Measurements from ENCODE around the gene MATN4.
"Not testable (repeated sequence)": the region's sequence is repeated elsewhere in the genome, so short reads cannot be mapped to it uniquely, and the experiment has no call there.

Gene MATN4

DNA sequence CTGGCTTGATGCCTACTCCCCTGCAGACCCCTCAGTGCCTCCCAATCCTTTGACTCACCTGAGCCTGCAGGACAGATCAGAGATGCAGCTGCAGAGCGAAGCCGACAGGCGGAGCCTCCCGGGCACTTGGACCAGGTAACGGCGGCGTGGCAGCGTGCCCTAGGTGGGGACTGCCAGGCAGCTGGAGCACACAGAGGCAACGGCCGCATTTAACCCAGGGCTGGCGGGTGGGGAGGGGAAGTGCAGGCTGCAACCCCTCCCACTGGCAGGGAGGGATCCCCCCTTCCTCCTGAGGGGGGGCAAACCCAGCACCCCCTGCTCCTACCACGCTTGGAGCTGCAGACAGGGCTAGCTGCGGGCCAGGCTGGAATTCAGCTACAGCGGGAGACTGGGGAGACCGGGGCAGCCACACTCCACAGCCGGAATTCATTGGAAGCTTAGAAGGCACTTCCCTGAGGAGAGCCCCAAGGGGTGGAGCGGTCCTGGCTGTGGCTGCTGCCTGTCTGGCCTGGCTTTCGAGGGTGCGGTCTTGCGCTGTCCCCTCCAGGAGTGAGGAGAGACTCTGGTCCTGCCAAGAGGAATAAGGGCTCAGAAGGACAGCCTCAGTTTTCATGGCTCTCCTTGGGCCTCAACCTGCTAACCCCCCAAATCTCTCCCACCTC lies at the start of gene MATN4:
MATN4 (minus strand) TSS at position 183 of the 662 bp plus-strand sequence. CDS start 2,717 bp downstream, outside the sequence.
- no peak for DNase-seq

DNA sequence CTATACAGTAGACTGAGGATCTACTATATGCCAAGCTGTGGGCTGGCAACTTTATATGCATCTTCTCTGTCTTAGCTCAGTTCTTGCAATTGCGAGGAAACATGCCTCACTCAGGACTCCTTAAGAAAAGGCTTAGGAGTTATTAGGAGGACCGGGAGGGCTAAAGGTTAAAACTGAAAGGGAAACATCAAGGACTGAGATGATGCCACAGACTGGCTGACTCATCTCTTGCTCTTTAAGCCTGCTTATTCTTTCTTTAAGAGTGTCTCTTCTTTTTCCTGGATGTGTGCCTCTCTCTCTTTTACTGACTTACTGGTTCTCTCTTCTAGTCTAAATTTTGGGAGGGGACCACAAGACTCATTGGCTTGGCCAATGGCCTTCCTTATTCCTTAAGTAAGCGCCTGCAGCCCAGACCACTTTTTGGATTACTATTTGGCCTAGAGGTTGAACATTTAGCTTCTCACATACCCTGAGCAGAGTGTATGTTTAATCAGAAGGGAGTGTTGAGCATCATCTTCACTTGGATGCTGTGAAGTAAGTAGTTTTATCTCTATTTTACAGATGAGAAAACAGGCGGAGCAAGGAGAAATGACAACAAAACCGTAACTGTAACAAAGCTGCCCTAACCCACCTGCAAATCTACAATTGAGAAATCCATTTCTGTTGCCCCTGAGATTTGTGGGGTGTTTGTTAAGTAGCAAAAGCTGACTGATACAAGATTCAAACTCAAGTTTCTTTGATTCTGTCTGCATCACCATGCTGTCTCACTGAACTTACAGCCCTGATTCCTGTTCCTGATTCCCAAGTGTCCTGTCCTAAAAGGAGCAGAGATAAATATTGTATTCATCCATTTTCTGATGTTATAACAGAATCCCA lies 47.3 kb upstream of the MATN4 start:
- no peak for DNase-seq

GRCh38 chr20:45354423-45355208 lies 46.5 kb upstream of the MATN4 start:
- no peak for DNase-seq

DNA sequence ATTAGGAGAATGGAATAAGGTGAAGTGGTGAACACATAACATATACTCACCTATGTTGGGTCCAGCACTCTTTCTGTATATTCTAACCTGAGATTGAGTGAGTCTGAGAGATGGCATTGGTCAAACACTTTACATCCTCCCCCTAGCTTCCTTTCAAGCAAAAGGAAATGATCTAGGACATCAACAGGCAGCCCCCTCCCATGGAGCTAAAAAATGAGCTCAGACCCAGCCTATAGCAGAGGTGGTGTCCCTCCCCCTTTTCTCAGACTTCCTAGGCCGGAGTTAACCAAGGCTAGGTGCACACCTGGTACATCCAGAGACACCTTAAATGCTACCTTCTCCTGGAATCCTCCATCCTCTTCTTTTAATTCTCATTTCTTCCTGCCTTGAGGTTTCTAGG lies 45.6 kb upstream of the MATN4 start:
- DNase-seq: no peak

GRCh38 chr20:45352729-45353128 lies 44.6 kb upstream of the MATN4 start:
- DNase-seq: no peak

- not testable (repeated sequence) for DNase-seq
Observed at GRCh38 chr20:45350795-45351194, 42.7 kb upstream of the MATN4 start.

DNA sequence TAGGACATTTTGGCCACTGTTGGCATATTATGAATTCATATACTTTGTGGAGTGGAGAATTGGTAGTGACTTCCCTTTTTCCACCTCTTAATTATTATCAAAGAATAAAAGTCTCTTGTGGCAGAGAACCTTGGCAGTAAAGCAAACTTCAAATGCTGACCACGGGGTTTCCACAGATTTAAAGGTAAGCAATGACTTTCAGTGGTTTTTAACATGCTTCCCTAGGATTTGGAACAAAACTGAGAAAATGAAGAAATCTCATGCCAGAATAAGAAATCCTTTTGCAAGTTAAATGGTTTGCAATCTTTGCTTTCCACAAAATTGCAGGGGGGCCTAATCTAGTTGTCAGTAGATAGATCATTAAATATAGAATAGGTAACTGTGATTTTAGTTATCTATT lies 42.1 kb upstream of the MATN4 start:
- no peak for DNase-seq

DNA sequence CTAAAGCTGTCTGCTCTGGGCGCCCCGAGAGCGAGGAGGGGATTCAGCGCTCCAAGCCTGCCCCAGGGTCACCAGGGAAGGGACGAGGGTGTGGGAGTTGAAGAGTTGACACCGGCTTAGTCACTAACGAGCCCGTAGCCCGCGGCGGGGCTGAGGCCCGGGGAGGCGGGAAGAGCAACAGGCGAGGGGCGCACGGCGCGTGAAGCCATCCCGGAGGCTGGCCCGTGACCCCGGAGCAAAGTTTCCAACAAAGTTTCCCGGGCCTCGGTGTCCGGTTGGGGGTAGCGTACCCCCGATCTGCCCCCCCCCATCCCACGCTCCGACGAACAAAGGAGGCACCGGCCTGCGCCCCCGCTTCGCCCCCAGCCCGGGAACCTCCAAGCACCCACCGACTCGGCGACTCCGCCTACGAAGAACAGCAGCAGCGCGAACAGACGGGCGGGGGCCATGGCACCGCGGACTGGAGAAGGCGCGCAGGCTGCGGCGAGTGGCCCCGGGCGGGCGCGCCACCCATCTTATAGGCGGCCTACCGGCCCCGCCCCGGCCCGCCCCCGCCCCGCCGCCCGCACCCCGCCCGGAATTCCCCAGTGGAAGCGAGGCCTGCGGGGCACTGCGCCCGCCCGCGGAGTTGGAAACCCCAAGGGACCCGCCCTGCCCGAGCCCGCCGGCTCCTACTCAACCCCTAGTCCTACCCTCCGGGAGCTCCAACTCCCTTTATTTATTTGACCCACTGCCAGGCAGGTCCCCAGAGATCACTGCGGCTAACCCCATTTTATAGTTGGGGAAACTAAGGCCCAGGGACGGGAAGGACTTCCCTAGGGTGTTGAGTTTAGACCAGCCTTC lies 40.1 kb upstream of the MATN4 start, which contains the start of gene SDC4:
SDC4 (minus strand) TSS at position 489 of the 843 bp plus-strand sequence; CDS start at position 449, 40 bp downstream.
- DNase-seq: peak; percentile 66

- no peak for DNase-seq
Observed at GRCh38 chr20:45347297-45347935, 39.3 kb upstream of the MATN4 start.

DNA sequence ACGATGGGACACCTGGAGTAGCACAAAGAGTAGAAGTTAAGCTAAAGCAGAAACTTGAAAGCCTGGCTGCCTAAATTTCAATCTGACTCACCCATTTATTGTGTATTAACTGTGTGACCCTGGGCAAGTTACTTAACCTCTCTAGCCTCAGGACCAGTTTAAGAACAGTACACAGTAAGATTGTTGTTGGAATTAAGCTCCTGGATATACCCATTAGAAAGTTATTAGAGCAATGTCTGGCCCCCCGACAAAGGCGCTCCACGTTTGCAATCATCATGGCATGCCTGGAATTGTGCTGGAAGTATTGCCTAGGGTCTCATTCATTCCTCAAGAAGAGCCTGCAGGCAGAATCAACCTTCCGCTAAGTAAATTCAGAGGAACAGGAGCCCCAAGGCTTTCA lies 38.8 kb upstream of the MATN4 start:
- no peak for DNase-seq

DNA sequence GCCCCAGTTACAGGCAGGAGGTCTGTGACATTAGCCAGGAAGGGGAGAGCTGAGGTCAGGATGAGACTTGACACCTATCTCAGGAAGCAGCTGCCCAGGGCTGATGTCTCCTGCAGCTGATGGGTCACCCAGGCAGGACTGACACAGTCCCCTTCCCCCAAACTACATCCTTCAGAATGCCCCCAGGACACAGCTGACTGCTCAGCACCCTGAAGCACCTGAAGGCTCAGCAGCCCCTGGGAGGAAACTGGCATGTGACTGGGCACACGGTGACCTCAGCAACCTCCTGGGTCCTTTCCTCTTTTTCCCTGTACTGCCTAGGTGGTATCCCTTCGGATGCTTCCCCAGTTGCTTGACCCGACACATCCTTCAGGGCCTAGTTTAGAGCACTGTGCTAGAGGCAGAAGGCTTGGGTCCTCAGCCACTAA lies 38.2 kb upstream of the MATN4 start:
- no peak for DNase-seq

GRCh38 chr20:45345104-45345936 lies 37.2 kb upstream of the MATN4 start:
- DNase-seq: no peak

- DNase-seq: no peak
Observed at GRCh38 chr20:45344168-45344860, 36.2 kb upstream of the MATN4 start.

- no peak for DNase-seq
Observed at GRCh38 chr20:45343532-45344167, 35.6 kb upstream of the MATN4 start.

- DNase-seq: no peak
Observed at GRCh38 chr20:45342855-45343531, 34.9 kb upstream of the MATN4 start.

DNA sequence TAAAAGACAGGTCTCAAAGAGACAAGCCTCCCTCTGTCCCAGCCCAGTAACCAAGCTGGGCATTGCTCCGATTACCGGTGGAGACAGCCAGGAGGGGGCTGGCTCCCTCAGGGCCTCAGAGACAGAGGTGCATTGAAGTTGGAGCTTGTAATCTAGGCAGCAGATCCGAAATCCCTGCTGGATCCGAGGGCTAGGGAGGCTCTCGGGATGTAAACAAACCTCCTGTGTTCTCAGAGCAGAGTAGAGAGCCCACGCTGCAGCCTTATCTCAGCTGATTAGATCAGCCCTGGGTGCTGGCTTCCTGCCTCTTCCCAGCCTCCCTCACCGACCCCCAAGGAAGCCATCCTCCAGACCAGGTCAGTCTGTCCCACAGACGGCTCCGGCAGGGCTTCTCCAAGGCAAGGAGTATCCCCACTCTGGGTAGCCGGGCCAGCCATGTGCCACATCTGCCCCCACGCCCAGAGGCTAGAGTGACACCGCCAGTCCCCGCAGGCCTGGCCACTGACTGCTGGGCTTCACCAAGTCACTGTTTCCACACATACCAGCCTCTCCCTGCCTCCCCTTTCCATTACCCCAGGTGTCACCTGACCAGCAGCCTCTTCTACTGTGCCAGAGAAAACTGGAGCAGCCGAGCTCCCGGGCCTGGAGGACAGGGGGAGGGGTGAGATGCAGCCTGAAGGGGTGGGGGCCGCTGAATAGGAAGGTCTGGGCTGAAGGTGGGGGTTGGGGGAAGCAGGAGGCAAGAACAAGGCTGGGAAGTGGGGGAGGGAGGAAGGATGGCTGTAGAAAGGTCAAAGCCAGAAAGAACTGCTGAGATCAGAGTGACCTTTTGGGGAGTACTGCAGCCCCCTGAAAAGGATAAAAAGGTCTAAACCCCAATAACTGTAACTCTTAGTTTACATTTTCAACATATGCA lies 34.1 kb upstream of the MATN4 start:
- DNase-seq: no peak

DNA sequence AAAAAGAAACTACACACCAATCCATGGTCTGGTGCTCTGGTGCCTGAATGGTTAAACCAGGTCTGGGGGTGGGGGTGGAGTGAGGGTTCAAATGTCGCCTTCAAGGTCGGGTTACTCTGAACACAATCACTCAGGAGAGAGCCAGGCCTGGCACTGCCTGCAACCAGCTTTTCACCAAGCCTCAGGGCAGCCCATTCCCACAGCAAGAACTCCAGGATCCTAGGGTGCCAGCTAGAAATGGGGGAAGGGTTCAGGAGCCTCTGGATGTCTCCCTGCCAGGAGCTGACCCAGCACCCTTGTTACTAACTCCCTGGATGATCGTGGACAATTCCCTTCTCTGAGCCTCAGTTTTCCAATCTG lies 33.5 kb upstream of the MATN4 start:
- no peak for DNase-seq

DNA sequence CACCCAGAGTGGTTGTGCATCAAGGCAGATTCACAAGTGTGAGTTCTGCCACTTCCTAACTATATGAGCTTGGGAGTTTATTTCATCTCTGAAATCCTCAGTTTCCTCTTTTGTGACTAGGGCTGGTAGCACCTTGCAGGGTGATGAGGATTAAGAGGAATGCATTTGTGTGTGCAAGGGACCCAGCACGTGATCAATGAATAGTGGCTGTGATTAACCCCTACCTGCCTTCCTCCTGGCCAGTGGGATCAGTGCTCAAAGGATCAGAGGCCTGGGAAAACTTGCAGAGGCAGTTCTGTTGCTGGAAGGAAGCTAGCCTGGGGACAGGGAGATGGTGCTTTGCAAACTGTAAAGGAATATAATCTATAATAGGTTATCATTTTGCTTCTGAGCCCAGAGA lies 32.9 kb upstream of the MATN4 start:
- no peak for DNase-seq

All from activated T-cell treated with anti-CD3 and anti-CD28 coated beads, Interleukin-2, amount 50 U/mL, for 1 hour (primary cell).